Activated naive CD4-positive, alpha-beta T cell treated with Interleukin-2 at 50 U/mL for 16 hours (primary cell): ENCODE data around the gene SRGAP3.

Experiments used
- DNase-seq: peaks from one replicate; pipeline ENCODE4 v3.0.0-alpha.2; 2020

The SRGAP3 gene

DNA sequence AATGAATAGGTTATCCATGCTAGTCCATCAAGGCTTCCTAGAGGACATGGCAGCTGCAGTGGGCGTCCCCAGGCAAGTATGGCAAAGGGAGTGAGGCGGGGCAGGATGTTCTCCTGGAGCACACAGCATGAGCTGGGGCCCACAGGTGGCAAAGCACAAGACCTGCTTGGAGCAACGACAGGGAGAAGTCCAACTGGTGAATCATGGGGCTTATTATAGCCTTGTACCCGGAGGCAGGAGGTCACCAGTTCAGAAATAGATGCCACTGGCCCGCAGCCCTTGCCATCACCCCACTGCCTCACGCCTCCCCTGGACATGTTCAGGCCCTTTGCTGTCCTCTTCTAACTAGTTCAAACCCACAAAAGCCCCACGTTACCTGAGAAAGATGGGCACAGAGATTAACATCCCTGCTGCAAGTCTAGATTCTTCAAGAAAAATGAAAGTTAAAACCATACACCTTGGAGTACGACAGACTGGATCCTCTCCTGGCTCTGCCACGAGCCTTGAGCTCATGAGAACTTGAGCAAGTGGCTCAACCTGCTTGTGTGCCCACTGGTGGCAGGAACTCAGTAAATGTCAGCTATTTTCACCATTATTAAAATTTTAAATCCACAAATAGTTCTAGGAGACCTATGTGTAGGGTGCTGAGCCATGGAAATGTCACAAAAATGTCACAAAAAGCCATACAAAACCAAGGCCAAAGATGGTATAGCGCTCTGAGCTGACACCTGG, 1.8 kb upstream of the SRGAP3 start:
- no peak for DNase-seq

DNA sequence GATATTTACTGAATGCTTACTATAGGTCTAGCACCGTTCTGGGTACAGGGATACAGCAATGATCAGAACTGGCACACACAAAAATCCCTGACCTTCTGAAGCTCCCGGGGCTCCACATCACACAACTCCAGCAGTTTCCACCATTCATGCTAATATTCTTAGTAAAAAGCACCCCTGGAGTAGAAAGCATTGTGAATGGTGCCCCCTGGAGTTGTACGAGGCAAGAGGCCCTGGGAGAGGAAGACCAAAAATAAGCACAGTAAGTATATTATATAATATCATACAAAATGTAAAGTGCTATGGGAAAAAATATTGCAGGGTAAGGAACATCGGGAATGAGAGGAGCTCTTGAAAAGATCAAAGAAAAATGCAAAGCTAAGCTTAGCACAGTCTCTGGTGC, 790 bp upstream of the SRGAP3 start:
- DNase-seq: no peak

GRCh38 chr3:9248522-9249271, 749 bp downstream of the SRGAP3 start:
- no peak for DNase-seq

GRCh38 chr3:9247941-9248521, 1.4 kb downstream of the SRGAP3 start:
- DNase-seq: no peak

GRCh38 chr3:9247361-9247940, 2.0 kb downstream of the SRGAP3 start:
- DNase-seq: no peak

DNA sequence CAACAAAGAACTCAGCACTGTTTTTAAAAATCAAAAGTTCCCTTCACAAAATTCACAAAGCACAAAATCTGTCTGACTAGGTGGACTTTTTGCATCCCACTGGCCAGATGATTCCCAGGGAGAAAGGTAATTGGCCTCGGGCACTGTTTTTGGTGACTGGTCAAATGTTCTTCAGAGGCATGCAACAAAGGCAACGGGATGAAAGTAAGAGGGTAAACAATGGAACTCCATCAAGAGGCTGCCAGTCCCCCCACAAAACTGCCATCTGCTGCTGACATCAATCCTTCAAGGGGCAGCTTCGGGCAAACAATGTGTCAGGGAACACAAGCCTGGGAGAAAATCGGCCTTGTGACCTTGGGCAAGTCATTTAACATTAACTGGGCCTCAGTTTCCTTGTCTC, 3.3 kb downstream of the SRGAP3 start:
- DNase-seq: no peak

- no peak for DNase-seq
These were observed 4.8 kb downstream of the SRGAP3 start for GRCh38 chr3:9244495-9245183.

GRCh38 chr3:9241956-9242355, 7.5 kb downstream of the SRGAP3 start:
- no peak for DNase-seq

DNA sequence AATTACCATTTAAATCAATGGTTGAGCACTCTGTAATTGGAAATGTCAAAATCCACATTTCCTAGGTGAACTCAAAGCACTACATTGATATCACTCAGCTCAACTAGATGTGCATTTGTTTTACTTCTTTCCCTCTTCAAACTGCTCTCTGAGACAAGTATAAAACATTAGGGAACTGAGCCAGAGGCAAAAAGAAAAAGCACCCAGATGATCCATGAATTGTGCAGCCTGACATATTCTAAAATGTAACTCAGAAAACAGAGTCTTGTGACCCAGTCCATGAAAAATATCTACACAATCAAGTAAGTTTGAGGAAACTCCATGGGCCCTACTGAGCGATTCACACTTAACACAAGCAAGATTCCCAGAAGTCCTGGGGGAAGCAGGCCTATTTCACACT, 9.8 kb downstream of the SRGAP3 start:
- DNase-seq: no peak

DNA sequence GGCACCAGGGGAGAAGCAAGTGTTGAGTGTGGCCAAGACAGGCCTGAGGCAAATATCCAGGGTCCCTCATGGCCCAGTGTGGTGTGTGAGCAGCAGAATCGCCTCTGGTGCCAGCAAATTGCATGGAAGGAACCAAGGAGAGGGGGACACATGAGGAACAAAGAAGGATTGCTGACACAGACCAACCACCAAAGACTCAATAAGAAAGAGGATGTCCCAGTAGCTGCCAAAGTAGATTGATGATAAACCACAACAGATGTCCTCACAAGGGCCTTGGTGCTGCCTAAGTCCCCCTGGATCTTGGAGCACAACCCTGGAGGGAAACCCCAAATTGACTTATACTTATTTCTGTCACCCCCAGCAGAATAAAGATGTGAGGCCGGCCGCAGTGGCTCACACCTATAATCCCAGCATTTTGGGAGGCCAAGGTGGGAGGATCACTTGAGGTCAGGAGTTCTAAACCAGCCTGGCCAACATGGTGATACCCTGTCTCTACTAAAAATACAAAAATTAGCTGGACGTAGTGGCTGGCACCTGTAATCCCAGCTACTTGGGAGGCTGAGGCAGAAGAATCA, 10.6 kb downstream of the SRGAP3 start:
- no peak for DNase-seq

- no peak for DNase-seq
These were observed 11.2 kb downstream of the SRGAP3 start for GRCh38 chr3:9238276-9238675.

DNA sequence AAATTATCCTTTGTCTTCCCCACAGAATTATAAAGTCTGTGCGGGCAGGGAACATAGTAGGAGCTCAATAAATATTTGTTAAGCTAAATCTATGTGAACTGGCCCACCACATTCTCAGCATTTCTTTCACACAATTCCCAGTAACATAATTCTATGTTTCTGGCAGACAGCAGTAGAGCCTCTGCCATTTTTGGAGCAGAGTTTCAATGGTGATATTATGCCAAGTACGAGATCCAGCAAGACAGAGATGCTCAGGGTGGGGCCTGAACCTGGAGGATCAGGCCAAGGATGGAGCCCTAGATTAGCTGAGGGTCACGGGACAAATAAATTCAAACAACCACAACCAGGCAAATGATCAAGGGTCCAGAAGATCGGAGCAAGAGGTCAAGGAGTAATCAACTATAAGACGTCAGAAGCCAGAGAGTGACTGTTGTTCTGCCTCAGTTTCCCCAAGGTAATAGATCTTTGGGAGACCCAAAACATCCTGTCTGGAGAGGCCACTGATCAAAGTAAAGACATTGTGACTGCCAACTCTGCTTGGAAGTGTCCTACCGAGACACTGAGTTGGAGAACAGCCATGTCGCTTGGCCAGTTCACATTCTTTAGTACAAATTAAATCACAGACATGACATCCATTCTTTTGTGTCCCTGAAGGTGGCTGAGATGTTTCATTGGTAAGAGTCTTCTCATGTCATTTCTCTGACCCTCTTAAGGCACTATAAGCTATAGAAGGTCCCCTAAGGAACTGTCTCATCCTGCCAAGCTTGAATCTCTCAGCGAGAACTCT, 15.4 kb downstream of the SRGAP3 start:
- no peak for DNase-seq

DNA sequence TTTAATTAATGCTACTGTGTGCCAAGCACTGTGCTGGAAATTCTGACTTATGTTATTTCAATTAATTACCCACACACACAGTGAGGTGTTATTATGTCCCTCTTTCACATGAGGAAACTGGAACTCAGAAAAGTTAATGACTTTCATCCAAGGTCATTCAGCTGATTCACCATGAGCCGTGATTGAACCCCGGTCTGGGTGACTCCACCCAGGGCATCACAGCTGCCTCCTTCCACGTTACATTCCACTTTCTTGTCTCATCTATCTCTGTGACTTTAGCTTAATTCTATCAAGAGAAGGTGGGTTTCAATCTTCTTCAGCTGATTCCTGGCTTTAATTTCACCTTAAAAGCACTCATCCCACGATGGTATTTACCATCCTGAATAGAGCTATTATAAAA, 16.3 kb downstream of the SRGAP3 start:
- no peak for DNase-seq

DNA sequence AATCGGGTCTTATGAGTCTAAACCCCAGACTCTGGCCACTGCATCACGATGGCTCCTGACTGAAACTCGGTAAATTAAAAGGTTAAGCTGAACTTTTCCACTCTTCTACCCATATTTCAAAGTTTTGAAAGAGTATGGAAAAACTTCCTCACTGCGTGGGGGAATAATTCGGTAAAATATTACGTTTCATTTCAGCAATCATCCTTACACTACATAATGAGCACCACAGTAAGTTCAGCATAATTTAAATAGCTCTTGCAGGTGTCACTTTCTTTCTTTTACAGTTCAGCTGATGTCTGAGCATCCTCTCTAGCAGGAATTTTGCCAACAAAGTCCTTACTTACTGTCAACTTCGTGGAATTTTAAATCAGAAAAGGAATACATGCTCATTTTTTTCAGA, 17.5 kb downstream of the SRGAP3 start:
- DNase-seq: no peak

DNA sequence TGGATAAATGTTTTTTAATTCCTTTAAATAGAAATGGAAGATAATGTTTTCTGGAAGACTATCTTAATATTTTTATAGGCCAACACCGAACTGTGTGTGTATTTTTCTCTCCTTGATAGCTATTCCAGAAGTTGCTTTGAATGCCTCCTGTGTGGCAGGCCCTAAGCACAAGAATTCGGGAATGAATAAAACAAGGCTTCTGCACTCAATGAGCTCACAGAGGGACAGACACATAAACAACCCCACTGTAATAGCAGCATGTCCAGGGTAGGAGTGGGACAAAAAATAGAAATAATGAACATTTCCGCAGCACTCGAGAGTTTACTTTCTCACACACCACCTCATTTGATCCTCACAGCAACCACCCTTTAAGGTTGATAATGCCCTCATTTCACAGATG, 18.0 kb downstream of the SRGAP3 start:
- DNase-seq: no peak

- DNase-seq: no peak
These were observed 18.4 kb downstream of the SRGAP3 start for GRCh38 chr3:9231006-9231405.

DNA sequence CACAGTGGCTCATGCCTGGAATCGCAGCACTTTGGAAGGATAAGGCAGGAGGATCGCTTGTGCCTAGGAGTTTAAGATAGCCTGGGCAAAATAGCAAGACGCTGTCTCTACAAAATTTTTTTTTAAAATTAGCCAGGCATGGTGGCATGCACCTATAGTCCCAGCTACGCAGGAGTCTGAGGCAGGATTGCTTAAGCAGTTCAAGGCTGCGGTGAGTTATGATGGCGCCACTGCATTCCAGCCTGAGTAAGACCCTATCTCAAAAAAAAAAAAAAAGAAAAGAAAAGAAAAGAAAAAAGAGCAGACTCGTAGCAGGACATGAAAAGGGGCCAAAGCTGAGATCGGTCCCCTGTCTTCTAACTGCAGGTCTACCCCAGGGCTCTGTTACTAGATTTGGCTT, 18.9 kb downstream of the SRGAP3 start:
- no peak for DNase-seq

- no peak for DNase-seq
These were observed 19.6 kb downstream of the SRGAP3 start for GRCh38 chr3:9229879-9230278.

DNA sequence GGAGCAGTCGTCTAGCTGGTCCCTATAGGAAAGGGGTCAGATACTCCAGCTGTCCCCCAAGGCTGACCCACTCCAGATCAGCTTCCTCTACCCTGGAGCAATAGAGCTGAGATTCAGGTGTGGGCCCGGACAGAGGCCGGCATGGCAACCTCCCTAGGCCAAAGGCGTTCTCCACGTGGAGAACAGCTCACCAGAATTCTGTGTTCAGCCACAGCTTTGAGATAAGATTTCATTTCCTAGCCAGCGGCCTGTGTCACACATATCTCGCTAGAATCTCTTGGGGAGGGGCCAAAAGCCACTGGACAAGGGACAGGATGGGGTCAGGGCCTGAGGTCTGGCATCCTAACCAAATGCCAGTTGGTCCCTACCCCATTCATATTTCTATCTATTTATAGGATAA, 20.1 kb downstream of the SRGAP3 start:
- DNase-seq: no peak

- no peak for DNase-seq
These were observed 23.1 kb downstream of the SRGAP3 start for GRCh38 chr3:9226326-9226725.

DNA sequence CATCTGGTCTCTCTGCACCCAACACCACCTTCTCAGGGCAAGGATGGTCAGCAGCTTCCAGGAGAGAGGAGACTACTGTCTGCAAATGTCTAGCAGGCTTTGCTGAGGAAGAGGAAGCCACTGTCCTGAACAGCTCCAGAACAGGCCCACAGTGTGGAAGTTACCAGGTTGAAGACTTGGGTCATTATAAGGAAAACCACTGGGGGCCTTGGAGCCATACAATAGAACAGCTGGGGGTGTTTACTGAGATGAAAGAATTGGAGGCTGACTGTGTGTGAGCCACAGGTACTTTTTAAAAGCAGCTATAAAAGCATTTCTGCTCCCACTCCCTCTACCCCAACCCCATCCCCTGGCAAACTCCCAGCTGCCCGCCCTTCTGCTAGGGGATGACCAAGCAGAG, 24.2 kb downstream of the SRGAP3 start:
- DNase-seq: no peak

DNA sequence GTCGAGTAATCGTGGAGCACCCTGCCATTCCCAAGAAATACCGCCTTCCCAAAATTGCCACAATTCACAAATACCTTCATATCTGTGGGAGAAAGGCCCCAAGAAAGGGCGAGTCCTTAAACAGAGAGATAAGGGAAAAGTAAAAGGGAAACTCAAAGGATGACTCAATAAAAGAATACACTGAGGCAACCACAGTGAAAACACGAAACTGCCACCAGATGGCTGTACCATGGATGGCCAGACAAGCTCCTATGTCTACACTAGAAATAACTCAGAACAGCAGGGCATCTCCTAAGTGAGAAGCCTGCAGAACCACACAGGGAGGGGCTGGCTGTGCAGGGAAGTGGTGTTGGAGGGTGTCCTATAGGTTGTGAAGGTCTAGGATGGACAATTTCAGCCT, 25.0 kb downstream of the SRGAP3 start:
- DNase-seq: no peak
